Rectal smooth muscle tissue (tissue), 1 donor: ENCODE results near the gene SMG1.
"Not testable (repeated sequence)": the region's sequence is repeated elsewhere in the genome, so short reads cannot be mapped to it uniquely, and the experiment has no call there.

Experiments used
- H3K27ac ChIP-seq: one replicate; pipeline ENCODE4 v1.7.0; 2013; ENCODE audit warnings: low read depth, low read length, inconsistent platforms
- H3K27me3 ChIP-seq: one replicate; pipeline ENCODE4 v1.7.0; 2013; ENCODE audit warnings: low read length; ENCODE audit not compliant: control insufficient read depth, insufficient read depth
- H3K36me3 ChIP-seq: one replicate; pipeline ENCODE4 v1.7.0; 2013; ENCODE audit warnings: low read length; ENCODE audit not compliant: control insufficient read depth, insufficient read depth
- H3K4me1 ChIP-seq: one replicate; pipeline ENCODE4 v1.7.0; 2013; ENCODE audit warnings: low read length; ENCODE audit not compliant: control insufficient read depth, insufficient read depth
- H3K4me3 ChIP-seq: one replicate; pipeline ENCODE4 v1.7.0; 2013; ENCODE audit warnings: low read length
- H3K9ac ChIP-seq: one replicate; pipeline ENCODE4 v1.7.0; 2013; ENCODE audit warnings: low read length

The SMG1 gene

DNA sequence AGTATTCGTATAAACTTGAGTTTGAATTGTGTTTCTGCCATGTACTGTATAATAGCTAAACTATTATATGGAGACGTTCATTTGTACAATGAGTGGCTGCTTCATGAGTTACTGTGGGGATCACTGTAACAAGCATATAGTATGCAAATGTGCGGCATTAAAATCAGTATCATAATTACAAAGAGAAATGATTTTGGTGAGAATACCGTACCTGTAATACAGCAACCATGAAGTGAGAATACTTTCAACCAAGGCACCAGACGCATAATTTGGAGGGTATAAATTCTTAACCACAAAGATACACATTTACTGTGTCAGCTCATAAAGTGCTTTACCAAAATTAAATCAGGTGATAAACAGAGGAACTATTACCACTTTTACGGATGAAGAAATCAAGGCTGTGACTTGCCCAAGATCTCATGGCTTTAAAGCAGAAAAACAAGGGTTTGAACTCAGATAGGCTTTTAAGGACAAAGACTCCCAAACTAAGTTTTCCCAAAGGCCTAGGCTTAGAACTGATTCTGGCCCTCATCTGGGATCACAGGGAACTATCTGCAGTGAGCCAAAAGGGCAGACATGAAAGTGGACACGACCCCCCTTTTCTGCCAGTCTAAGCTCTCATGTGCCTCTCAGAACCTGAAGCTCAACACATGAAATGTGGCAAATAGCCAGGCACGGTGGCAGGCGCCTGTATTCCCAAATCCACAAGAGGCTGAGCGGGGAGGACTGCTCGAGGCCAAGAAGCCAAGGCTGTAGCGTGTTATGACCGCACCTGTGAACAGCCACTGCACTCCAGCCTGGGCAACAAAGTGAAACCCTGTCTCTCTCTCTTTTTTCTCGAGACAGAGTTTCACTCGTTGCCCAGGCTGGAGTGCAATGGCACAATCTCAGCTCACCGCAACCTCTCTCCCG lies 142.5 kb downstream of the SMG1 start:
- Histone ChIP-seq H3K27ac (no peak overlapping the region), H3K36me3 (peaks cover 15% of the 10 kb centered on the region), H3K9ac (no peak overlapping the region), H3K27me3 (no peaks in the 10 kb centered on the region), H3K4me3 (no peak overlapping the region), H3K4me1 (peaks cover 5% of the 10 kb centered on the region)

DNA sequence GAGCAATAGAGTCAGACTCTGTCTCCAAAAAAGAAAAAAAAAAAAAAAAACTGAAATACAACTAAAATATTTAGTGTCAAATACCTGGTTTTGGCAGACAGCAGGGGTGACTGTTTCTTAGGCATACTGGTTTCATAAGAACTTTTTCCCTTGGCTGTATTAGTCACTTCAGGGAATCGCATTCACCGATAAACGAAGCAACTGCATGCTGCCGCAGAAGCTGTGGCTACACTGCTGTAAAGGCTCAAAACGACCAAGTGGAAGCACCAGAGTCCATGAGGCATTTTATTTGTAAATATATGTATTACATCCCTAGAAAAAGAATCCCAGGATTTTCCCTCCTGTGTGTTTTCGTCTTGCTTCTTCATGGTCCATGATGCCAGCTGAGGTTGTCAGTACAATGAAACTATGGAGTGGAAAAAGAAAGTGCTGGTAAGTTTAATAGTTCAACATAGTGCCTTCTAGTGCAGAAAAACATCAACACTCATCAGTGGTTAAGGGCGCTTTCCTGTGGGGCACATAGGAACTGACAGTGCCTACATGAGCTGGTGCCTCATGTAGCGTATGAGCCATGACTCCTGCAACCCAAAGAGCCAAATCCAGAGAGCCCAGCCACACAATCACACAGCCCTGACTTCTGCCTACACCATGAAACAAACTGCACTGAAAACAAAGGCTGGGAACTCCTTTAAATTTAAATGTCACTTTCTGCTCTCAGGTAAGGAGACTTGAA lies 143.3 kb downstream of the SMG1 start:
- Histone ChIP-seq H3K9ac (no peak overlapping the region), H3K27me3 (no peaks in the 10 kb centered on the region), H3K4me3 (no peak overlapping the region), H3K27ac (no peak overlapping the region), H3K36me3 (peaks cover 15% of the 10 kb centered on the region), H3K4me1 (peaks cover 3% of the 10 kb centered on the region)

GRCh38 chr16:18781232-18781631 lies 145.0 kb downstream of the SMG1 start:
- not testable (repeated sequence) for H3K4me1 ChIP-seq, H3K27me3 ChIP-seq, H3K27ac ChIP-seq, H3K9ac ChIP-seq, H3K4me3 ChIP-seq
- H3K36me3 ChIP-seq = peaks cover 15% of the 10 kb centered on the region

DNA sequence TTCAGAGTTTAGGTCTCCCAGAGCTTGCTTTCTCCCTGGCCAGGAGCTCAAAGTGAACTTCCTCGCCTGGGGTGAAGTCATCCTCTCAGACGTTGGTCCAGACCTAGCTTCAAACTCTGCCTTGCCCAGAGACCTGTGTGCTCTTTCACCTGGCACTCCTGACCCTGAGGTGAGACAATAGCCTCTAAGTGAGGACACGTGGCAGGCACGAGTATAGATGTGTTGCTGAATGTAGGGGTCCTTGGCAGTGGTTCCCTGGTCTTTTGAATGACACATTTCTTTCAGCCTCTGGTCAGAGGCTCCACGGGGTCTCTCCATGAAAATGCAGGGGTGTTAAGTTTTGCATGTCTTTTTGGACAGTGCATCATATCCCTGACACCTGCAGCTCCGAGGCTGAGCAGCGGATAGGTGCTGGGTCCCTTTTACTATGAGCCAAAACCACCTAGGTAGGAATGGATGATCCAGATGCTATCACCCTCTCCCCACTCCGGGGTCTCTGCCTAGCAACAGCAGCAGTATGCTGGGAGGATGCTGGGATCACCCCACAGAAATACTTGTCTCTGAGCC lies 145.7 kb downstream of the SMG1 start:
- not testable (repeated sequence) for H3K4me3 ChIP-seq, H3K4me1 ChIP-seq, H3K9ac ChIP-seq, H3K27ac ChIP-seq, H3K27me3 ChIP-seq
- peaks cover 10% of the 10 kb centered on the region for H3K36me3 ChIP-seq

DNA sequence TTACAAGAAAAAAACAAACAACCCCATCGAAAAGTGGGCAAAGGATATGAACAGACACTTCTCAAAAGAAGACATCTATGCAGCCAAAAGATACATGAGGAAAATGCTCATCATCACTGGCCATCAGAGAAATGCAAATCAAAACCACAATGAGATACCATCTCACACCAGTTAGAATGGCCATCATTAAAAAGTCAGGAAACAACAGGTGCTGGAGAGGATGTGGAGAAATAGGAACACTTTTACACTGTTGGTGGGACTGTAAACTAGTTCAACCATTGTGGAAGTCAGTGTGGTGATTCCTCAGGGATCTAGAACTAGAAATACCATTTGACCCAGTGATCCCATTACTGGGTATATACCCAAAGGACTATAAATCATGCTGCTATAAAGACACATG lies 148.5 kb downstream of the SMG1 start:
- not testable (repeated sequence) for H3K9ac ChIP-seq, H3K27ac ChIP-seq, H3K4me3 ChIP-seq, H3K36me3 ChIP-seq, H3K4me1 ChIP-seq, H3K27me3 ChIP-seq

GRCh38 chr16:18776334-18776733 lies 149.9 kb downstream of the SMG1 start:
- not testable (repeated sequence) for H3K27ac ChIP-seq, H3K4me1 ChIP-seq, H3K27me3 ChIP-seq, H3K9ac ChIP-seq, H3K36me3 ChIP-seq, H3K4me3 ChIP-seq

GRCh38 chr16:18774651-18775050 lies 151.6 kb downstream of the SMG1 start:
- not testable (repeated sequence) for H3K27ac ChIP-seq, H3K4me1 ChIP-seq, H3K4me3 ChIP-seq, H3K27me3 ChIP-seq, H3K36me3 ChIP-seq, H3K9ac ChIP-seq

- H3K27ac ChIP-seq, H3K9ac ChIP-seq, H3K4me1 ChIP-seq, H3K27me3 ChIP-seq, H3K4me3 ChIP-seq, H3K36me3 ChIP-seq: not testable (repeated sequence)
These were observed 154.0 kb downstream of the SMG1 start for GRCh38 chr16:18772171-18772570.

DNA sequence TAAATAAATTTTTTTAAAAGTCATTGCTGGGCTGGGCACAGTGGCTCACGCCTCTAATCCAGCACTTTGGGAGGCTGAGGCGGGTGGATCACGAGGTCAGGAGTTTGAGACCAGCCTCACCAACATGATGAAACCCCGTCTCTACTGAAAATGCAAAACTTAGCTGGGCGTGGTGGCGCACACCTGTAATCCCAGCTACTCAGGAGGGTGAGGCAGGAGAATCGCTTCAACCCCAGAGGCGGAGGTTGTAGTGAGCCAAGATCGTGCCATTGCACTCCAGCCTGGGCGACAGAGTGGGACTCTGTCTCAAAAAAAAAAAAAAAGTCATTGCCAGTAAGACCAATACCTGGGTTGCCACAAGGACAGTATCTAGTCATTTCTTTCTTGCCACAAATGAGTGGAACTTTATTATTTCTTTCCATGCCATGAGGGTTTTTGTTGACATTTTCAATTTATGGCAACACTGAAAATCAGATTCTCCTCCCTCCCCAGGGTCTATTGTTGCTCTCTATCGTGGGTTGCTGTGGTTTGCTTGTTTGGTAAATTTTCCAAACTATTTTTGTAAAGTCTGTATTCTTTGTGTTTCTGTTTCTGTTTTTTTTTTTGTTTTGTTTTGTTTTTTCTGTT lies 155.8 kb downstream of the SMG1 start:
- H3K4me3 ChIP-seq, H3K36me3 ChIP-seq, H3K27ac ChIP-seq, H3K27me3 ChIP-seq, H3K9ac ChIP-seq, H3K4me1 ChIP-seq: not testable (repeated sequence)

DNA sequence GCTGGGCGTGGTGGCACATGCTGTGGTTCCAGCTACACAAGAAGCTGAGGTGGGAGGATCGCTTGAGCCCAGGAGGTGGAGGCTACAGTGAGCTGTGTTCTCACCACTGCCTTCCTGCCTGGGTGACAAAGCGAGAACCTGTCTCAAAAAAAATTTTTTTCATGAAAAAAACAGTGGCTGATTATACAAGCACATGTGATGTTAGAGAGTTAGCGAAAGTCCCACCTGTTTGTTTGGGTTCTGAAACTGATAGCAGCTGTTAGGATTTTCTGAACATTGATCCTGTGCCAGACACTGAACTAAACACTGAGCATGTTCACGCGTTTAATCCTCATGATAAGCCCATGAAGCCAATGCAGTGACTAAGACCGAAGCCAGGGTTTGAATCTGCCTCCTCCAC lies 159.0 kb downstream of the SMG1 start:
- H3K4me3 ChIP-seq = not testable (repeated sequence)

GRCh38 chr16:18762713-18763112 lies 163.5 kb downstream of the SMG1 start:
- not testable (repeated sequence) for H3K4me3 ChIP-seq, H3K9ac ChIP-seq, H3K4me1 ChIP-seq, H3K36me3 ChIP-seq, H3K27ac ChIP-seq, H3K27me3 ChIP-seq

More for the DNA sequence above, 159.0 kb downstream of the SMG1 start:
- H3K27me3 ChIP-seq, H3K36me3 ChIP-seq, H3K9ac ChIP-seq, H3K4me1 ChIP-seq, H3K27ac ChIP-seq: not testable (repeated sequence)
